Esophagus muscularis mucosa (tissue), 4 donors: ENCODE measurements around the gene MYLK. TPM values are rescaled to one million over a fixed set of nuclear protein-coding genes. Genes with fewer than 3 reads are reported as not detected.

Experiments used
- DNase-seq: peaks from one replicate; pipeline ENCODE4 v3.0.0-alpha.2; 2017; ENCODE audit errors: extremely low spot score
- H3K27ac ChIP-seq, 4 donors: fragments of 200-600 bp; sonication (generic); replicated peaks in 1 of 4; 1 replicate in 3 of 4; 2 replicates in 1 of 4; pipeline ENCODE4 v1.5.1; 2016 to 2019; ENCODE audit warnings: mild to moderate bottlenecking in 1 of 4
- H3K27me3 ChIP-seq, 4 donors: fragments of 200-600 bp; sonication (generic); one replicate each; pipeline versions ENCODE4 v1.5.1 to v1.6.0; 2016 to 2019
- H3K36me3 ChIP-seq, 4 donors: fragments of 200-600 bp; sonication (generic); one replicate each; pipeline ENCODE4 v1.5.1; 2016 to 2019
- H3K4me1 ChIP-seq, 4 donors: fragments of 200-600 bp; sonication (generic); one replicate each; pipeline ENCODE4 v1.5.1; 2016 to 2019
- H3K4me3 ChIP-seq, 4 donors: fragments of 200-600 bp; sonication (generic); 1 replicate in 2 of 4; 2 replicates in 2 of 4; pipeline ENCODE4 v1.5.1; 2016 to 2019; ENCODE audit warnings: mild to moderate bottlenecking in 4 of 4, moderate library complexity in 1 of 4
- H3K9me3 ChIP-seq, 4 donors: fragments of 200-600 bp; sonication (generic); 1 replicate in 3 of 4; 2 replicates in 1 of 4; pipeline ENCODE4 v1.5.1; 2016 to 2019
- EP300 ChIP-seq: sonication (generic); formaldehyde crosslinking; IDR thresholded peaks from one replicate; pipeline ENCODE4 v1.6.1; 2017; ENCODE audit warnings: antibody characterized with exemption
- POLR2A ChIP-seq: fragments of 450-650 bp; IDR thresholded peaks from one replicate; pipeline ENCODE4 v1.6.1; 2017; ENCODE audit warnings: antibody characterized with exemption, moderate library complexity, mild to moderate bottlenecking, low read depth
- POLR2AphosphoS5 ChIP-seq, 2 donors: sonication (generic); formaldehyde crosslinking; IDR thresholded peaks; one replicate each; pipeline ENCODE4 v1.6.1; 2017; ENCODE audit warnings: antibody characterized with exemption in 2 of 2
- WGBS: methylation state at CpG from one replicate; pipeline ENCODE4 v1.1.5; 2018; 5-methylcytosine and 5-hydroxymethylcytosine counted together
- intact Hi-C: fragments of 100-400 bp; cut with DNase I; formaldehyde crosslinking; loops from one replicate; pipeline ENCODE4 v1.15.1; 2023
- total RNA-seq, 4 donors: library from RNA; depleted of rRNA; stranded (reverse); fragments of >200 nt; gene quantifications; one replicate each; pipeline versions ENCODE4 v1.1.0 to v1.2.1, GENCODE V29; 2016
- TF ChIP-seq, protein P1 (sequence below), 3 experiments: fragments of 200-600 bp in 2 of 3; fragments of 450-650 bp in 1 of 3; sonication (generic) in 2 of 3; IDR thresholded peaks; one replicate each; pipeline ENCODE4 v1.5.1; 2017 to 2019; ENCODE audit warnings: antibody characterized with exemption in 3 of 3, mild to moderate bottlenecking in 2 of 3, moderate library complexity in 1 of 3

MYLK gene
- total RNA-seq, 4 donors from 2014 or later: 1,983 to 3,208 (median 2,554) TPM

DNA sequence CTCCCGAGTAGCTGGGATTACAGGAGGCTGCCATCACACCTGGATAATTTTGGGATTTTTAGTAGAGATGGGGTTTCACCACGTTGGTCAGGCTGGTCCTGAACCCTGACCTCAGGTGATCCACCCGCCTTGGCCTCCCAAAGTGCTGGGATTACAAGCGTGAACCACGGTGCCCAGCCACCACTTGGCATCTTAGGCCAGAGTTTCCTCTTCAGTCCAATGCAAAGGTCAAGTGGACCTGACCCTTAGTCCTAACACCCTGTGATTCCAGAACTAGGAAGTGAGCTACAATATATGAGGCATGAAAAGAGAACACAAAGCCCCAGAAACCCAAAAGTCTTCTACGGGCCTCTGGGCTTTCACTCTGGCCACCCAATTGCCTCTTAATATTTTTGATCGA lies 5.3 kb downstream of the MYLK start:
- no peak for DNase-seq
- intact Hi-C loops: no loop called here
- H3K27me3 ChIP-seq: no peaks in the 10 kb centered on the region
- WGBS: 96% methylated on average over 7 of the region's 7 CpGs
- H3K9me3 ChIP-seq: no peaks in the 10 kb centered on the region
- TF ChIP-seq POLR2AphosphoS5 (IDR thresholded peaks at IDR 0.05) (no peak), EP300 (no peak), POLR2A (no peak)
- TF ChIP-seq, protein P1, sequence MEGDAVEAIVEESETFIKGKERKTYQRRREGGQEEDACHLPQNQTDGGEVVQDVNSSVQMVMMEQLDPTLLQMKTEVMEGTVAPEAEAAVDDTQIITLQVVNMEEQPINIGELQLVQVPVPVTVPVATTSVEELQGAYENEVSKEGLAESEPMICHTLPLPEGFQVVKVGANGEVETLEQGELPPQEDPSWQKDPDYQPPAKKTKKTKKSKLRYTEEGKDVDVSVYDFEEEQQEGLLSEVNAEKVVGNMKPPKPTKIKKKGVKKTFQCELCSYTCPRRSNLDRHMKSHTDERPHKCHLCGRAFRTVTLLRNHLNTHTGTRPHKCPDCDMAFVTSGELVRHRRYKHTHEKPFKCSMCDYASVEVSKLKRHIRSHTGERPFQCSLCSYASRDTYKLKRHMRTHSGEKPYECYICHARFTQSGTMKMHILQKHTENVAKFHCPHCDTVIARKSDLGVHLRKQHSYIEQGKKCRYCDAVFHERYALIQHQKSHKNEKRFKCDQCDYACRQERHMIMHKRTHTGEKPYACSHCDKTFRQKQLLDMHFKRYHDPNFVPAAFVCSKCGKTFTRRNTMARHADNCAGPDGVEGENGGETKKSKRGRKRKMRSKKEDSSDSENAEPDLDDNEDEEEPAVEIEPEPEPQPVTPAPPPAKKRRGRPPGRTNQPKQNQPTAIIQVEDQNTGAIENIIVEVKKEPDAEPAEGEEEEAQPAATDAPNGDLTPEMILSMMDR (IDR thresholded peaks at IDR 0.05): no peak
- no peak overlapping the region for H3K27ac ChIP-seq
- H3K4me3 ChIP-seq: no peak overlapping the region
- no peaks in the 10 kb centered on the region for H3K36me3 ChIP-seq
- H3K4me1 ChIP-seq: peaks cover 5 to 12% (median 11%) of the 10 kb centered on the region in 4 donors

DNA sequence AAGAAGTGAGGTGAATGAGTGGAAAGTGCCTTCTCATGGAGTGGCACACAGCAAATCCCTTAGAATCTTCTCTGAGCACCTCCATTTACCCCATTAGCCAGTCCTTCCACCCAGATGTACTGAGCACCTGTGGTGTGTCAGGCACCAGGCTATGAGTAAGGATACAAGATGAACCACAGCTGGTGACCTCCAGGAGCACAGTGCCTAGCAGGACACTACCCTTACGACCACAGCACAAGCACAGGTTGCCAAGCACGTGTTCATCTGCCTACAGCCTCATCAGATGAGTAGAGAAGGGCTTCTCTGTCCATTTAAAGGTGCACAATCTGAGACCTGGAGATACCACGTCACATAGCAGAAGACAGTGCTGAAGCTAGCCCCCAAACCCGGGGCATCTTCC lies 6.2 kb downstream of the MYLK start:
- no peak for TF ChIP-seq EP300
- no peak for TF ChIP-seq POLR2A
- TF ChIP-seq, protein P1 (IDR thresholded peaks at IDR 0.05): no peak
- TF ChIP-seq POLR2AphosphoS5 (IDR thresholded peaks at IDR 0.05): no peak
- Histone ChIP-seq H3K9me3 (no peaks in the 10 kb centered on the region), H3K27me3 (no peaks in the 10 kb centered on the region), H3K27ac (no peak overlapping the region), H3K4me3 (no peak overlapping the region), H3K4me1 (peaks cover 0 to 4% (median 3%) of the 10 kb centered on the region in 4 donors), H3K36me3 (no peaks in the 10 kb centered on the region)
- 96% methylated on average over 4 of the region's 4 CpGs for WGBS
- intact Hi-C loops: no loop called here
- DNase-seq: no peak

DNA sequence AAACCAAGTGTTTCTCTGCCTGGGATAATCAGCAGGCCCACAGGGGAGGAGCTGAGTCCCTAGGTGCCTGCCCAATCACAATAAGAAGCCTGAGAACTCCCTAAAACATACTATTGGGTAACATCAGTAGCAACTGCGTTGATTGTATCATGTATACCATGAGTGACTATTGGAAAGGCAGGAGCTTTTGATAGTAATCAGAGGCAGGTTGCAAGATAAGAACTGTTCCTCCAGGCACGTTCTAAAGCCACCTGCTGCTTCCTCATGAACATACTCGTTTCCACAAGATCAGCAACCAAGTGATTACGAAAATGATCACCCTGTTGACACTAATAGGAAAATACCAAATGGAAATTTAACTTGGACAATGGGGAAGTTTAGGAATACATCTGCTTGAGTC lies 6.7 kb downstream of the MYLK start:
- Histone ChIP-seq H3K4me1 (no peaks in the 10 kb centered on the region), H3K4me3 (no peak overlapping the region), H3K27me3 (no peaks in the 10 kb centered on the region), H3K27ac (no peak overlapping the region), H3K9me3 (no peaks in the 10 kb centered on the region), H3K36me3 (no peaks in the 10 kb centered on the region)
- DNase-seq: no peak
- intact Hi-C loops: no loop called here
- no peak for TF ChIP-seq EP300
- no peak for TF ChIP-seq POLR2AphosphoS5 (IDR thresholded peaks at IDR 0.05)
- TF ChIP-seq POLR2A: no peak
- TF ChIP-seq, protein P1 (IDR thresholded peaks at IDR 0.05): no peak
- WGBS: 83% methylated on average over 4 of the region's 4 CpGs

DNA sequence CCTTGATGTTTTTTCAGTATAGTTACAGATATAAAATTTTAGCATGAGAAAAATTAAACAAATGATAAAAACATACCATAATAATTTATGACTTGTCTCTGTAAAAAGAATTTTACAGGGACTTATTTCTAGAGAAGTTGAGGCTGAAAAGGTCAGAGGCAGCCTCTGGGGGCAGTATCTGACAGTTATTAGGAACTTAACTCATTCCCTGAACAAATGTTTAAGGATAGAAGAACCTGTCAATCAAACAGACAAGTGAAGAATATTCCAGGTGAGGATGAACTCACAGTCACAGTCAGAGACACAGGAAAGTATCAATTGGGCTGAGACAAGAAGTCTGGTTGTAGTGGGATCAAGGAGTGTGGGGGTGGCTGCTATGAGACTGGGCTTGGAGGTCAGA lies 7.3 kb downstream of the MYLK start:
- intact Hi-C loops: no loop called here
- TF ChIP-seq, protein P1 (IDR thresholded peaks at IDR 0.05): no peak
- TF ChIP-seq EP300: no peak
- no peak for TF ChIP-seq POLR2A
- no peak for TF ChIP-seq POLR2AphosphoS5 (IDR thresholded peaks at IDR 0.05)
- H3K9me3 ChIP-seq: no peaks in the 10 kb centered on the region
- H3K27me3 ChIP-seq: no peaks in the 10 kb centered on the region
- no peak overlapping the region for H3K4me3 ChIP-seq
- no peaks in the 10 kb centered on the region for H3K4me1 ChIP-seq
- no peak overlapping the region for H3K27ac ChIP-seq
- H3K36me3 ChIP-seq: no peaks in the 10 kb centered on the region
- no peak for DNase-seq

DNA sequence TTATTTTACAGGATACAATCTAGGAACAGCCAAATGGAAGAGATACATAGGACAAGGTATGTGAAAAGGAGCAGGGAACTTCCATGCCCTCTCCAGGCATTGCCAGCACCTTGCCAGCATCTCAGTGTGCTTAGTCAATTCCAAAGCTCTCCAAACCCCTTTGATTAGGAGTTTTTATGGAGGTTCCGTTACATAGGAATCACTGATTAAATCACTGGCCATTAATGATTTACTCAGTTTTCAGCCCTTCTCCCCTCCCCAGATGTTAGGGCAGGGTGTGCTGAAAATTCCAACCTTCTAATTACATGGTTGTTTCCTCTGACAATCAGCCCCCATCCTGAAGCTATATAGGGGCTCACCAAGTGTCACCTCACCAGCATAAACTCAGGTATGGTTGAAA lies 11.5 kb downstream of the MYLK start:
- intact Hi-C loops: no loop called here
- DNase-seq: no peak
- no peaks in the 10 kb centered on the region for H3K9me3 ChIP-seq
- TF ChIP-seq EP300 (no peak), POLR2A (no peak), POLR2AphosphoS5 (IDR thresholded peaks at IDR 0.05) (no peak)
- TF ChIP-seq, protein P1 (IDR thresholded peaks at IDR 0.05): no peak
- no peak overlapping the region for H3K4me3 ChIP-seq
- WGBS: 95% methylated on average over 1 of the region's 1 CpG
- H3K4me1 ChIP-seq: peaks cover 0 to 8% (median 4%) of the 10 kb centered on the region in 4 donors
- no peaks in the 10 kb centered on the region for H3K36me3 ChIP-seq
- no peak overlapping the region for H3K27ac ChIP-seq
- H3K27me3 ChIP-seq: no peaks in the 10 kb centered on the region
